Mesenchymal stem cell (in vitro differentiated cells and primary cell): ENCODE results near the gene CHMP2B.

Source experiments
- DNase-seq: peaks from one replicate; pipeline ENCODE4 v3.0.0-alpha.2; 2013
- H2AFZ ChIP-seq: one replicate; pipeline ENCODE4 v1.6.1; 2013; ENCODE audit warnings: low read depth, mild to moderate bottlenecking, control low read depth, inconsistent platforms, low read length, moderate library complexity
- H2AK5ac ChIP-seq: 2 replicates; pipeline ENCODE4 v1.6.1; 2013; ENCODE audit warnings: low read length, moderate library complexity, mild to moderate bottlenecking, inconsistent platforms; ENCODE audit not compliant: severe bottlenecking
- H2BK120ac ChIP-seq: one replicate; pipeline ENCODE4 v1.6.1; 2013; ENCODE audit warnings: low read depth, mild to moderate bottlenecking, inconsistent platforms, low read length, moderate library complexity
- H2BK12ac ChIP-seq, 2 experiments: one replicate each; pipeline ENCODE4 v1.6.1; 2013; ENCODE audit warnings: inconsistent platforms in 2 of 2, low read length in 2 of 2, mild to moderate bottlenecking in 2 of 2, moderate library complexity in 2 of 2, control low read depth in 1 of 2
- H2BK15ac ChIP-seq: one replicate; pipeline ENCODE4 v1.6.1; 2013; ENCODE audit warnings: mild to moderate bottlenecking, low read depth, inconsistent platforms; ENCODE audit not compliant: poor library complexity, severe bottlenecking
- H2BK5ac ChIP-seq: 2 replicates; pipeline ENCODE4 v1.6.1; 2013; ENCODE audit warnings: low read depth, mild to moderate bottlenecking, low read length, control low read depth, inconsistent platforms; ENCODE audit not compliant: poor library complexity, severe bottlenecking
- H3K14ac ChIP-seq, 2 experiments: one replicate each; pipeline ENCODE4 v1.6.1; 2013; ENCODE audit warnings: inconsistent platforms in 2 of 2, low read length in 2 of 2, control low read depth in 1 of 2, mild to moderate bottlenecking in 1 of 2, moderate library complexity in 1 of 2
- H3K18ac ChIP-seq, 2 experiments: one replicate each; pipeline ENCODE4 v1.6.1; 2013; ENCODE audit warnings: inconsistent platforms in 2 of 2, low read length in 2 of 2, control low read depth in 1 of 2, low read depth in 1 of 2, mild to moderate bottlenecking in 1 of 2
- H3K23ac ChIP-seq, 2 experiments: one replicate each; pipeline ENCODE4 v1.6.1; 2013; ENCODE audit warnings: inconsistent platforms in 2 of 2, low read length in 2 of 2, mild to moderate bottlenecking in 2 of 2, moderate library complexity in 2 of 2, control low read depth in 1 of 2
- H3K27ac ChIP-seq: 2 replicates; pipeline ENCODE4 v1.5.1; 2013; ENCODE audit warnings: mild to moderate bottlenecking, moderate library complexity, low read length, control low read depth, inconsistent platforms; ENCODE audit not compliant: poor library complexity, severe bottlenecking
- H3K27me3 ChIP-seq, 2 experiments: 2 replicates each; pipeline versions ENCODE4 v1.6.1 to v1.7.0; 2013; ENCODE audit warnings: low read length in 2 of 2, mild to moderate bottlenecking in 2 of 2, moderate library complexity in 2 of 2, control low read depth in 1 of 2, inconsistent platforms in 1 of 2; ENCODE audit not compliant: control insufficient read depth in 1 of 2, insufficient read depth in 1 of 2
- H3K36me3 ChIP-seq, 2 experiments: 2 replicates each; pipeline versions ENCODE4 v1.6.1 to v1.7.0; 2013; ENCODE audit warnings: low read length in 2 of 2, control low read depth in 1 of 2, inconsistent platforms in 1 of 2, low read depth in 1 of 2, mild to moderate bottlenecking in 1 of 2; ENCODE audit not compliant: insufficient read depth in 2 of 2, control insufficient read depth in 1 of 2
- H3K4ac ChIP-seq, 2 experiments: one replicate each; pipeline ENCODE4 v1.6.1; 2013; ENCODE audit warnings: inconsistent platforms in 2 of 2, low read length in 2 of 2, mild to moderate bottlenecking in 2 of 2, moderate library complexity in 2 of 2, control low read depth in 1 of 2, low read depth in 1 of 2
- H3K4me1 ChIP-seq: 2 replicates; pipeline ENCODE4 v1.6.1; 2013; ENCODE audit warnings: low read depth, low read length, control low read depth; ENCODE audit not compliant: control insufficient read depth, insufficient read depth
- H3K4me2 ChIP-seq: 2 replicates; pipeline ENCODE4 v1.6.1; 2013; ENCODE audit warnings: low read length, mild to moderate bottlenecking, inconsistent platforms; ENCODE audit not compliant: poor library complexity, severe bottlenecking
- H3K4me3 ChIP-seq, 2 experiments: 2 replicates each; pipeline versions ENCODE4 v1.5.1 to v1.7.0; 2013; ENCODE audit warnings: low read length in 2 of 2, mild to moderate bottlenecking in 2 of 2, control low read depth in 1 of 2, low read depth in 1 of 2; ENCODE audit not compliant: insufficient read depth in 1 of 2
- H3K79me1 ChIP-seq: replicated peaks from 2 replicates; pipeline ENCODE4 v1.6.1; 2013; ENCODE audit warnings: mild to moderate bottlenecking, control low read depth, low read length, inconsistent platforms; ENCODE audit not compliant: poor library complexity, severe bottlenecking
- H3K9ac ChIP-seq: 2 replicates; pipeline ENCODE4 v1.7.0; 2013; ENCODE audit warnings: mild to moderate bottlenecking, low read length, moderate library complexity
- H3K9me3 ChIP-seq: 2 replicates; pipeline ENCODE4 v1.7.0; 2013; ENCODE audit warnings: mild to moderate bottlenecking, low read length; ENCODE audit not compliant: control insufficient read depth
- H4K8ac ChIP-seq: one replicate; pipeline ENCODE4 v1.6.1; 2013; ENCODE audit warnings: inconsistent platforms, mild to moderate bottlenecking, low read length, moderate library complexity
- H4K91ac ChIP-seq: one replicate; pipeline ENCODE4 v1.6.1; 2013; ENCODE audit warnings: mild to moderate bottlenecking, low read length, inconsistent platforms
- WGBS: methylation state at CpG from one replicate; pipeline ENCODE4 v1.1.7; 2013; ENCODE audit warnings: mixed read lengths; 5-methylcytosine and 5-hydroxymethylcytosine counted together

CHMP2B gene

DNA sequence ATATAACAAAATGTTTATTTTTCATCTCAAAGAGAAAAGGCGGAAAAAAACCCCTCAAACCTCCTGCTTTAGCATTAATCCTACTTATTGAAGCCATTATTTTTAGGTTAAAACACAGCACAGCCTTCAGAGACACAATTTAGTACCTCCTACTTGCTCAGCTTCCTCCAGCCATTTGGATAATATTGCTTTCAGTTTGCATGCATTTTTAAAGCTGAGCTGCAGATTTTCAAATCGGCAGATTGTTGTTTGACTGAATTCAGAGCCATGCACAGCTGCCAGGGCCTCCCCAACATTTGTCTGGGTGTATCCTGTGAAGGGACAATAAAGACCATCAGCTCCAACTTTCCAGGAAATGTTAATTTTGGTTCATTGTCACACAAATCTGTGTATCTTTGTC is 34.8 kb downstream of the CHMP2B start:
- no peak overlapping the region for H4K8ac ChIP-seq
- H3K4ac ChIP-seq, result no peak overlapping the region
- H3K18ac ChIP-seq, result no peak overlapping the region
- no peak overlapping the region for H3K4me3 ChIP-seq
- H4K91ac ChIP-seq, result no peak overlapping the region
- no peak overlapping the region for H2AK5ac ChIP-seq
- no peaks in the 10 kb centered on the region for H3K9me3 ChIP-seq
- no peak overlapping the region for H2BK12ac ChIP-seq
- H3K27ac ChIP-seq, result no peak overlapping the region
- H3K9ac ChIP-seq, result peak overlapping the region; percentile 3
- no peak overlapping the region for H2AFZ ChIP-seq
- no peaks in the 10 kb centered on the region for H3K36me3 ChIP-seq
- no peak overlapping the region for H3K23ac ChIP-seq
- no peak for DNase-seq
- H3K4me1 ChIP-seq, result no peaks in the 10 kb centered on the region
- H3K14ac ChIP-seq, result no peak overlapping the region
- H3K27me3 ChIP-seq, result no peaks in the 10 kb centered on the region
- 82% methylated on average over 2 of the region's 2 CpGs for WGBS
- no peak overlapping the region for H2BK15ac ChIP-seq
- H2BK5ac ChIP-seq, result no peak overlapping the region
- no peak overlapping the region for H3K4me2 ChIP-seq
- no peaks in the 10 kb centered on the region for H3K79me1 ChIP-seq
- no peak overlapping the region for H2BK120ac ChIP-seq

DNA sequence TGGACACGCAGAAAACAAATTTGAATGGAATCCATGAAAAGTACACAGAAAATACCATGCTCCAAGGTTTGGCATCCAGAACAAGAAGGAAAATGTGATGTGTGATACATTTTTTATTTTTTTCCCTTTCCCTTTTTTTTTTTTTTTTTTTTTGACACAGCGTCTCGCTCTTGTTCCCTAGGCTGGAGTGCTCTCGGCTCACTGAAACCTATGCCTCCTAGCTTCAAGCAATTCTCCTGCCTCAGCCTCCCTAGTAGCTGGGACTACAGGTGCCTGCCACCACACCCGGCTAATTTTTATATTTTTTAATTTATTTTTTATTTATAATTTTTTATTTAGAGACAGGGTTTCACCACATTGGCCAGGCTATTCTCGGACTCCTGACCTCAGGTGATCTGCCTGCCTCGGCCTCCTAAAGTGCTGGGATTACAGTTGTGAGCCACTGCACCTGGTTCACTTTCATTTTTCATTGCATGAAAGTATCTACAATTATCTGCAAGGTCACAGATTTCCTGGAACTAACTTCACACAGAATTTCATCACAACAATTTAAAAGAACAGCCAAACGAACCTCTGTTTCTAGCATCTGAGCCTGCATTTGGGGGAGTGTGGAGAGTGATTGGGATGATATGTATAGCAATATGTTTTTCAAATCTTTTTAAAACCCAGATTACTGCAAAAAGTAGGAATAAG is 41.0 kb downstream of the CHMP2B start:
- no peaks in the 10 kb centered on the region for H3K9me3 ChIP-seq
- no peak overlapping the region for H3K4me2 ChIP-seq
- no peak overlapping the region for H2BK5ac ChIP-seq
- H3K18ac ChIP-seq, result no peak overlapping the region
- no peak overlapping the region for H2BK12ac ChIP-seq
- H2BK120ac ChIP-seq, result no peak overlapping the region
- no peaks in the 10 kb centered on the region for H3K27me3 ChIP-seq
- peaks cover 1% of the 10 kb centered on the region for H3K4me1 ChIP-seq
- no peak overlapping the region for H3K4ac ChIP-seq
- 97% methylated on average over 2 of the region's 8 CpGs for WGBS
- no peak overlapping the region for H3K23ac ChIP-seq
- no peak overlapping the region for H3K14ac ChIP-seq
- no peaks in the 10 kb centered on the region for H3K79me1 ChIP-seq
- H4K91ac ChIP-seq, result no peak overlapping the region
- no peak for DNase-seq
- no peak overlapping the region for H2AFZ ChIP-seq
- no peak overlapping the region for H2BK15ac ChIP-seq
- H3K36me3 ChIP-seq, result no peaks in the 10 kb centered on the region
- H3K9ac ChIP-seq, result no peak overlapping the region
- H2AK5ac ChIP-seq, result no peak overlapping the region
- H4K8ac ChIP-seq, result no peak overlapping the region
- H3K27ac ChIP-seq, result no peak overlapping the region
- H3K4me3 ChIP-seq, result no peak overlapping the region

DNA sequence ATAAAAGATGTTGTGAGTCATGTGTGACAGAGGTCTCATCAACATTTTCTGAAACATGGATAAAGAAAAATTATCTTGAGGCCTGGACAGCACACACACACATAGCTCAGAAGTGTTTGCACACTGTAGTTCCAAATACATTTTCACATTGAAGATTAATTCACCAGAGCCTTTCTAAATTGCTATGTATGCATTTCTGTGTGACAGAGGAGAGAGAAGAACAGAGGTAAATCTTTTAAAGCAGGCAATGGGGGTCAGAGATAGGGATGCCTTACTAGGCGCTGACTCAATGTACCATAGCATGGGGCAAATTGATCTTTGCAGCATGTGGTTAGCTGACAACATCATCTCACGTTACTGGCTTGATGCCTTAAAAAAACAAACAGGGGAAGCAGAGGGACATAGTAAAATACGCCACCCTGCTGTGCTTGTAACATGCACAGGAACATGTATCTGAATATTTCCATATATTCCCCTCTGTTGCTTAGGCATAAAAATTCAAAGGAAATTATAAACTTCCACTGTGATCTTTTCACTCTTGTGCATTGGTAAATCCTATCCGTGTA is 41.6 kb downstream of the CHMP2B start:
- Histone ChIP-seq H3K14ac (no peak overlapping the region), H3K9ac (no peak overlapping the region), H2AFZ (no peak overlapping the region), H3K27me3 (no peaks in the 10 kb centered on the region), H3K23ac (no peak overlapping the region), H3K36me3 (no peaks in the 10 kb centered on the region), H2BK5ac (no peak overlapping the region), H2BK15ac (no peak overlapping the region), H3K18ac (no peak overlapping the region), H3K27ac (no peak overlapping the region), H2AK5ac (no peak overlapping the region), H2BK120ac (no peak overlapping the region), H3K4me3 (no peak overlapping the region), H4K91ac (no peak overlapping the region), H3K9me3 (no peaks in the 10 kb centered on the region), H2BK12ac (no peak overlapping the region), H3K4ac (no peak overlapping the region), H4K8ac (no peak overlapping the region), H3K4me2 (no peak overlapping the region), H3K79me1 (no peaks in the 10 kb centered on the region), H3K4me1 (peaks cover 1% of the 10 kb centered on the region)
- WGBS, result 63% methylated on average over 3 of the region's 4 CpGs
- DNase-seq, result no peak

DNA sequence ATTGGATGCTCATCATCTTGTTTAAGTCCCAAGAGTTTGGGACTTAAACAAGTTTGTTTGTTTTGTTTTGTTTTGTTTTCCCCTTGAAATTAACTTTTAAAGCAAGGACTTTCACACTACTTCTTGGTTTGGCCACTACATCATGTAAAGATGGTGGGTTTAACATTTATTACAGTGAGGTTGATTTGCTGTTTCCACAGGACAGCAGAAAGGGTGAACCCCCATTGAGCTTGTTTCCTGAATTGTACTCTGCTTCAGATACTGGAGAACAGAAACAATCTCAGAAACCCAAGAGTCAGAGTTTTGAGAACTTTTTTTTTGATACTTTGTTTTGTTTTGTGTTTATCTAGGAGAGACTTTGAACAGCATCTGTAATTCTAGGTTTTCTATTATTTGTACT is 42.6 kb downstream of the CHMP2B start:
- no peak overlapping the region for H2AFZ ChIP-seq
- H2BK5ac ChIP-seq, result no peak overlapping the region
- H3K14ac ChIP-seq, result no peak overlapping the region
- no peak overlapping the region for H3K4me2 ChIP-seq
- no peaks in the 10 kb centered on the region for H3K79me1 ChIP-seq
- H3K27ac ChIP-seq, result no peak overlapping the region
- H3K18ac ChIP-seq, result no peak overlapping the region
- DNase-seq, result no peak
- no peak overlapping the region for H2BK15ac ChIP-seq
- H3K4me3 ChIP-seq, result no peak overlapping the region
- no peak overlapping the region for H4K91ac ChIP-seq
- H3K27me3 ChIP-seq, result no peaks in the 10 kb centered on the region
- H3K36me3 ChIP-seq, result no peaks in the 10 kb centered on the region
- no peak overlapping the region for H3K9ac ChIP-seq
- H3K4me1 ChIP-seq, result peaks cover 1% of the 10 kb centered on the region
- H2BK120ac ChIP-seq, result no peak overlapping the region
- no peak overlapping the region for H3K23ac ChIP-seq
- no peak overlapping the region for H2BK12ac ChIP-seq
- H2AK5ac ChIP-seq, result no peak overlapping the region
- H4K8ac ChIP-seq, result no peak overlapping the region
- H3K4ac ChIP-seq, result no peak overlapping the region
- H3K9me3 ChIP-seq, result no peaks in the 10 kb centered on the region
